ENCODE measurements around the gene ULK4.

ULK4 gene

GRCh38 chr3:41277790-41278465 lies 684.0 kb downstream of the ULK4 start:
- in situ Hi-C loops (cut with MboI; ENCODE audit: low sequenced_read_pairs), result no loop called here

GRCh38 chr3:41276191-41276590 lies 685.7 kb downstream of the ULK4 start:
- in situ Hi-C loops (cut with MboI; ENCODE audit: low sequenced_read_pairs), result no loop called here

- in situ Hi-C loops (cut with MboI; ENCODE audit: low sequenced_read_pairs), result no loop called here
These were observed 686.8 kb downstream of the ULK4 start for GRCh38 chr3:41274944-41275668.

- in situ Hi-C loops (cut with MboI; ENCODE audit: low sequenced_read_pairs), result no loop called here
These were observed 689.2 kb downstream of the ULK4 start for GRCh38 chr3:41272667-41273066.

GRCh38 chr3:41267975-41268640 lies 693.8 kb downstream of the ULK4 start:
- in situ Hi-C loops (cut with MboI; ENCODE audit: low sequenced_read_pairs), result no loop called here

- in situ Hi-C loops (cut with MboI; ENCODE audit: low sequenced_read_pairs), result no loop called here
These were observed 696.1 kb downstream of the ULK4 start for GRCh38 chr3:41265823-41266273.

GRCh38 chr3:41265011-41265545 lies 696.8 kb downstream of the ULK4 start:
- in situ Hi-C loops (cut with MboI; ENCODE audit: low sequenced_read_pairs), result no loop called here

- in situ Hi-C loops (cut with MboI; ENCODE audit: low sequenced_read_pairs), result no loop called here
These were observed 701.8 kb downstream of the ULK4 start for GRCh38 chr3:41260063-41260450.

GRCh38 chr3:41259449-41260062 lies 702.3 kb downstream of the ULK4 start:
- in situ Hi-C loops (cut with MboI; ENCODE audit: low sequenced_read_pairs), result no loop called here

GRCh38 chr3:41258239-41258800 lies 703.6 kb downstream of the ULK4 start:
- in situ Hi-C loops (cut with MboI; ENCODE audit: low sequenced_read_pairs), result no loop called here

GRCh38 chr3:41251593-41251992 lies 710.3 kb downstream of the ULK4 start:
- in situ Hi-C loops (cut with MboI; ENCODE audit: low sequenced_read_pairs), result no loop called here

- in situ Hi-C loops (cut with MboI; ENCODE audit: low sequenced_read_pairs), result no loop called here
These were observed 711.1 kb downstream of the ULK4 start for GRCh38 chr3:41250825-41251224.

- in situ Hi-C loops (cut with MboI; ENCODE audit: low sequenced_read_pairs), result no loop called here
These were observed 712.6 kb downstream of the ULK4 start for GRCh38 chr3:41249318-41249717.

- in situ Hi-C loops (cut with MboI; ENCODE audit: low sequenced_read_pairs), result no loop called here
These were observed 713.4 kb downstream of the ULK4 start for GRCh38 chr3:41248525-41248924.

- in situ Hi-C loops (cut with MboI; ENCODE audit: low sequenced_read_pairs), result no loop called here
These were observed 714.6 kb downstream of the ULK4 start for GRCh38 chr3:41247055-41248004.

- in situ Hi-C loops (cut with MboI; ENCODE audit: low sequenced_read_pairs), result no loop called here
These were observed 717.1 kb downstream of the ULK4 start for GRCh38 chr3:41244620-41245336.

- in situ Hi-C loops (cut with MboI; ENCODE audit: low sequenced_read_pairs), result no loop called here
These were observed 718.7 kb downstream of the ULK4 start for GRCh38 chr3:41243183-41243582.

- in situ Hi-C loops (cut with MboI; ENCODE audit: low sequenced_read_pairs), result no loop called here
These were observed 719.9 kb downstream of the ULK4 start for GRCh38 chr3:41241800-41242571.

All from hTERT RPE-1 (cell line).